ENCODE data around the gene HOXA5.
A peak's percentile ranks its signal among the peaks of the same experiment; 100 is the strongest.

Gene HOXA5

GRCh38 chr7:27101171-27101956, 42.1 kb downstream of the HOXA5 start:
- peak overlapping the region; percentile 95 for H3K27ac ChIP-seq (ENCODE audit: low read length)
- H3K4me1 ChIP-seq (ENCODE audit: control insufficient read depth in 1 of 2, insufficient read depth in 2 of 2, low read length in 2 of 2) = peaks cover 0 to 11% of the 10 kb centered on the region in 2 donors
- no peaks in the 10 kb centered on the region for H3K36me3 ChIP-seq (ENCODE audit: control insufficient read depth in 1 of 2, insufficient read depth in 2 of 2, low read length in 2 of 2)
- no peaks in the 10 kb centered on the region for H3K9me3 ChIP-seq (ENCODE audit: control insufficient read depth in 1 of 2, low read length in 2 of 2)
- H3K4me3 ChIP-seq (ENCODE audit: low read depth in 1 of 2, low read length in 2 of 2) = peak overlapping the region; percentile 79 to 90
- peaks cover 12% of the 10 kb centered on the region for H3K27me3 ChIP-seq (ENCODE audit: low read depth, low read length)

- H3K4me3 ChIP-seq (ENCODE audit: low read depth in 1 of 2, low read length in 2 of 2) = peak overlapping the region; percentile 79 to 90
- H3K36me3 ChIP-seq (ENCODE audit: control insufficient read depth in 1 of 2, insufficient read depth in 2 of 2, low read length in 2 of 2) = peaks cover 0 to 3% of the 10 kb centered on the region in 2 donors
- peaks cover 0 to 11% of the 10 kb centered on the region in 2 donors for H3K4me1 ChIP-seq (ENCODE audit: control insufficient read depth in 1 of 2, insufficient read depth in 2 of 2, low read length in 2 of 2)
- H3K27ac ChIP-seq (ENCODE audit: low read length) = peak overlapping the region; percentile 95
- H3K9me3 ChIP-seq (ENCODE audit: control insufficient read depth in 1 of 2, low read length in 2 of 2) = no peaks in the 10 kb centered on the region
- H3K27me3 ChIP-seq (ENCODE audit: low read depth, low read length) = peaks cover 12% of the 10 kb centered on the region
These were observed 42.7 kb downstream of the HOXA5 start for GRCh38 chr7:27100694-27101170.

DNA sequence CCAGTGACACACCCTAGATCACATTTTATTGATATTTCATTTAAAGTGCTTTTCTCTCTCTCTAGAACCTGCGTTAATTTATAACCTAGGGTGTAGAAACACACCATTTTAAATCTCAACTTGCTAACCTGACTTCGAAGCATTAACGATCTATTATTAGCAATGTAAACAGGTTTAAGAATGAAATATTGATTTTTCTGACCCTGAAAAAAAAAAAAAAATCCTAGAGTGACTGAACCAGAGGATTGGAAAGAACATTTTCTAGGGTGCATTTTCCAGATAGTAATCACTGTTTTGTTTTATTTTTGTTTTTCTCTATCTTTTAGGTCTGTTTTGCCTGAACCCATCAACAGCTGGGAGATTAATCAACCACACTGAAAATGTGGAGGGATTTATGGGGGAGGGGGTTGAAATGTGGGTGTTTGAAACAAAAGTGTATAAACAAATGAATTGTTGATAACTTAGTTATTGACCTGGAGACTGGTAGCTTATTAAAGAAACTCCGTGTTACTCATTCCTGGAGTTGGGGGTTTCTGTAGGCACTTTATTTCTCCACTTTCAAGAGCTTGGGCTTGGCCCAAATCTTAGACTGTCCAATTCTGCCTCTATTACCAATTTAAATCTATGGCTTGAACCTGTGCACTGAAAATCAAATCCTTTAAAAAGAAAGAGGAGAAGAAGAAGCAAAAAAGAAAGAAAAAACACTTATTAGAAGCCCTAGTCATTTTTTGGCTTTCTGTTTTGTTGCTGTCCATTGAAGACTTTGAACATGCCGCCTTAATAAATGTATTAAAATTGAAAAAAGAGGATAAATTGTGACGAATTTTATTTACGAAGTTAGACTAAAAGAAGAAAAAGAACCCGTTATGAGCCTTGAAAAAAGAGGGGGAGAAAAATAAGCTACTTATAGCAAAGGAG, 43.8 kb downstream of the HOXA5 start:
- Histone ChIP-seq H3K27ac (ENCODE audit: low read length) (peak overlapping the region; percentile 95), H3K4me3 (ENCODE audit: low read depth in 1 of 2, low read length in 2 of 2) (peak overlapping the region; percentile 79 to 90), H3K27me3 (ENCODE audit: low read depth, low read length) (peaks cover 12% of the 10 kb centered on the region), H3K36me3 (ENCODE audit: control insufficient read depth in 1 of 2, insufficient read depth in 2 of 2, low read length in 2 of 2) (peaks cover 0 to 3% of the 10 kb centered on the region in 2 donors), H3K9me3 (ENCODE audit: control insufficient read depth in 1 of 2, low read length in 2 of 2) (no peaks in the 10 kb centered on the region), H3K4me1 (ENCODE audit: control insufficient read depth in 1 of 2, insufficient read depth in 2 of 2, low read length in 2 of 2) (peaks cover 0 to 11% of the 10 kb centered on the region in 2 donors)

DNA sequence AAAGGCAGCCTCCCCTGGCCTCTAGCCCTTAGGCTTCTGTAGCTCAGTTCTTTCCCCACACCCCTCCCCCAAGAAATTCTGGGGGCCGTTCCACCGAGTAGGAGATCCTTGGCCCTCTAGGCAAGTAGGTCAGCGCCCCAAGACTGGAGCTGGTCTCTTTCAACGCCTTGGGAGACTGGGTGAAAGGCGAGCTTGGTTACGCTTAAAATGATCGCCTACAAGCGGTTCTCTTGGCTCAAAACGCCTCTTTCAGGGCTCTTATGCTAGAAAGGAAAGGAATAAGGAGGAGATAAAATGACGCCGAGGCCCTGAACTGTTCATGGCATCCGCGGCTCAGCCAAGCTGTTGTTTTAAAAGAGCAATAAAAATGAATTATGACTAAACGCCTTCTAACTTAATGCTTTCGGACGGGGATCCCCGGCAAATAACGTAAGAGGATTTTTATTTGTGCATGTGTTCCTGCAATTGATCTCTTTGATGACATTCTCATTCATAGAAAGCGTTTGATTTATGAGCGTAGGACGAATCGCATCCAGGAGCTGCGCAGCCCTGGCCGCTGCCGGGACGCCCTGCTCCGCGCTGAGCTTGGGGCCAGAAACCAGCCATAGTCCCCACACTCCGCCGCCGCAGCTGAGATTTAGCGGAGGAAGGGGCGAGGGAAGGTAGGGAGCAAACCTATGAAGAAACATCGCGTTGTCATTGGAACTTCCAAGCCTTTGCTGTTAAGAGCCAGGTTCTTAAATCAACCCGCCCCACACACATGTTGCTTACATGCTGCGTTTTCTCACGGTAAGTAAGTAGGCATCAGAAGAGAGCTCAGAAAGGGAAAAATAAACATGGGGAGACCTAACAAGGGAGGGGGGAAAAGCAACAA, 44.7 kb downstream of the HOXA5 start:
- Histone ChIP-seq H3K27ac (ENCODE audit: low read length) (peak overlapping the region; percentile 95), H3K36me3 (ENCODE audit: control insufficient read depth in 1 of 2, insufficient read depth in 2 of 2, low read length in 2 of 2) (peaks cover 0 to 3% of the 10 kb centered on the region in 2 donors), H3K4me3 (ENCODE audit: low read depth in 1 of 2, low read length in 2 of 2) (peak overlapping the region; percentile 78 to 90), H3K9me3 (ENCODE audit: control insufficient read depth in 1 of 2, low read length in 2 of 2) (no peaks in the 10 kb centered on the region), H3K27me3 (ENCODE audit: low read depth, low read length) (peaks cover 15% of the 10 kb centered on the region), H3K4me1 (ENCODE audit: control insufficient read depth in 1 of 2, insufficient read depth in 2 of 2, low read length in 2 of 2) (peaks cover 0 to 11% of the 10 kb centered on the region in 2 donors)

DNA sequence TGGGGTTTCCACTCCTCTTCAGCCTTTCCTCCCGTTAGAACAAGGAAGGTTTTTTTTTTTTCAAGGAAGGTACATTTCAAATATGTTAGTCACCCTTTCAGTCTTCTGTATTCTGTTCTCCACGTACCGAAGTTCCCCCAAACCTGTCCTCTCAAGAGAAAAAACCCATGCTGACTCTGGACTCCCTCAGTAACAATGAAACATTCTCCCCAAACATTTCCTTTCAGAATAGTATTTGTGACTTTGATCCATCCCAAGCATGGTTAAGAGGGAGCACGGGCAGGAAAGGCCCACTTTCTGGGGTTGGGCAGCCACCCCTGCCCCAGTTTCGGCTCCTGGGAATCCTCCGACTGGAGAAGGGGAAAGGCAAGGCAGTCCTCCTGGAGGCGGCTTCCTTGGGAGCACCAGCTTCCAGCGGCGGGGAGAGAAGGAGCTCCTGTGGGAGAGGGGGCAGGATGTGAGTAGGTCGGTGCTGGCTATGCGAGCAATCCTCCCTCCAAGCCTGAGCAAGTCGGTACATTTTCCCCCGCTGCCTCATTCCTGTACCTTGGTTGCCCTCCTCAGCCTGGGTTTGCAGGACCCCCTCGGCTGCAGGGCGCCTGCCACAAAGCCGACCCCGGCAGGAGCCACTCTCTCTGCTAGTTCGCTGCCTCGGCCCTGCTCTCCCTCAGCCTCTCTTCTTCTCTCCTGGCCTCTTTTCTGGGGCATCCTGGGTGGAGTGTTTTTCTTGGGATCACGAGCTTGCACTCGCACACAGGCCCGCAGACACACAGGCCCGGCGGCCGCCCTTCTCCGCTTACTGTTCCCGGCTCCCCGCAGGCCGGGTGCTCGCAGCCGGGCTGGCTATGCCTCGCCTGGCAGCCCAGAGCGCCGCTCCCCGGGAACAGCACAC, 45.5 kb downstream of the HOXA5 start:
- Histone ChIP-seq H3K36me3 (ENCODE audit: control insufficient read depth in 1 of 2, insufficient read depth in 2 of 2, low read length in 2 of 2) (peaks cover 0 to 3% of the 10 kb centered on the region in 2 donors), H3K4me1 (ENCODE audit: control insufficient read depth in 1 of 2, insufficient read depth in 2 of 2, low read length in 2 of 2) (peaks cover 0 to 11% of the 10 kb centered on the region in 2 donors), H3K27ac (ENCODE audit: low read length) (peak overlapping the region; percentile 95), H3K4me3 (ENCODE audit: low read depth in 1 of 2, low read length in 2 of 2) (peak overlapping the region; percentile 78 to 90), H3K27me3 (ENCODE audit: low read depth, low read length) (peaks cover 10% of the 10 kb centered on the region), H3K9me3 (ENCODE audit: control insufficient read depth in 1 of 2, low read length in 2 of 2) (no peaks in the 10 kb centered on the region)

DNA sequence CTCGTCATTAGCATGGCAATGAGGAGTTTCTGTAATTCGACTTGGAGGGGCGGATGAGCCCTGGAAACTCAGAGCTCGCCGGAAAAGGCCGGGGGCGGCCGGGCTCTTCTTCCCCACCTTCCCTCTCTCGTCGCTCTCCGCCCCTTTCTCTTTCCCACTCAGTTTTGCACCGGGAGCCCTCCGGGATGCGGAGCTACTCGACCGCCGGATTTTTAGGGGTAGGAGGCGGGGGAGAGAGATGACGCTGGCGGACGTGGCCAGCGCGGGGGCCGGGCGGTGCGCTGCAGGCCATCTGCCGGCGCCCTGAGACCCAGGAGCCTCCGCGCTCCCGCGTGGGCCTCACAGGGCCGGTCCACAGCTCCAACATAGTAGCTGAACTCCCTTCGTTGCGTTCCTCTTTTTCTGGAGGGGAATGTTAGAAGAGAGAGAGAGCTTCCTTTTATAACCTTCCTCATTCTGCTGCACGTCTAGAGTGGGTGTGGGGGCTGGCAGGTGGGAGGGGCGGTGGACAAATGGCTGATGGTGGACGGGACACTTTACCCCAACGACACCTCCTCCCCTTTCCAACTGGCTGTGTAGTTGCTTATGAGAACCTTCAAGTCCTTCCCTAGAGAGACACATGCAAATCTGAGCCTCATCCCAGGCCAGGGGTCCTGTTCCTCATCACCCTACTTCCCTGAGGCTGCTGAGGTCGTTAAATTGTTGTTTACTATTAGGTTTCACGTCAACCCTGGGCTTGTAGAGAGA, 46.5 kb downstream of the HOXA5 start:
- H3K9me3 ChIP-seq (ENCODE audit: control insufficient read depth in 1 of 2, low read length in 2 of 2) = no peaks in the 10 kb centered on the region
- H3K4me3 ChIP-seq (ENCODE audit: low read depth in 1 of 2, low read length in 2 of 2) = peak overlapping the region; percentile 78 to 90
- peaks cover 4% of the 10 kb centered on the region for H3K27me3 ChIP-seq (ENCODE audit: low read depth, low read length)
- H3K36me3 ChIP-seq (ENCODE audit: control insufficient read depth in 1 of 2, insufficient read depth in 2 of 2, low read length in 2 of 2) = peaks cover 0 to 3% of the 10 kb centered on the region in 2 donors
- H3K27ac ChIP-seq (ENCODE audit: low read length) = peak overlapping the region; percentile 95
- peaks cover 0 to 7% of the 10 kb centered on the region in 2 donors for H3K4me1 ChIP-seq (ENCODE audit: control insufficient read depth in 1 of 2, insufficient read depth in 2 of 2, low read length in 2 of 2)

DNA sequence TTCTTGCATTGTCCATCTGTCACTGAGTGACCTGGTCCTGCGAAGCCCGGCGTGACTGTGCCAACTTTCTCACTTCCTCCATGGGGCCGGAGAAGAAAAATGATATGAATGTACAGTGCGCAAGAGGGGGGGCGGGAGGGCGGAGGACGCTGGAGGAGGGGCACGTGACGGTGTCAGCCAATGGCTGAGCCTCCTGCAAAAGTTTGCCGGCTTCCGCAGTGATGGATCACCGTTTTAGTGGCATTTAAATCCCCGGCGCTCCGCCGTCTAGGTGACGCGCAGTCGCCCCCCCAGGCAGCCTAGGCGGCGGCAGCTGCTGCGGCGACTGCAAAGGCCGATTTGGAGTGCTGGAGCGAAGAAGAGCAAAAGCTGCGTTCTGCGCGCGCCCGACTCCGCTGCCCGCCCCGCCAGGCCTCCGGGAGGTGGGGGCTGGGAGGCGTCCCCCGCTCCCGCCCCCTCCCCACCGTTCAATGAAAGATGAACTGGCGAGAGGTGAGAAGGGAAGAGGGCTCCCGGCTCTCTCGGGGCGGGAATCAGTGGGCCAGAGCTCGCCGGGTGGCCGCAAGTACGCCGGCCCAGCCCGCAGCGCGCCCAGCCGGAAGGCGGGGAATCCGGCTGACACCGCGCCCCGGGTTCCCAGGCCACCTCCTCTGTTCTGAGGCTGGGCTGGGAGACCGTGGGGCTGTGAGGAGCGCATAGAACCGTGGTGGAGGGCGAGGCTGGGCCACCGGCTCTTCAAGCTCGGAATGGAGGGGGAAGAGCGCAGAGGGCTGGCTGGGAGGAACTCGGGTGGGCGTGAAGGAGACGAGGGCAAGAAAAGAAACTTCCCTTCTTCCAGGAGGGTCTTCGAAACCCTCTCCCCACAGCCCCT, 47.3 kb downstream of the HOXA5 start, which contains the start of gene HOXA1:
Gene HOXA1, minus strand, starts transcription at position 104 of the 871 bp plus-strand sequence. Its CDS starts 88 bp downstream, at position 16.
- peak within 1 kb of the TSS; percentile 95 for H3K27ac ChIP-seq (ENCODE audit: low read length)
- H3K4me1 ChIP-seq (ENCODE audit: control insufficient read depth in 1 of 2, insufficient read depth in 2 of 2, low read length in 2 of 2) = peaks cover 0 to 7% of the 10 kb centered on the region in 2 donors
- no peaks in the 10 kb centered on the region for H3K9me3 ChIP-seq (ENCODE audit: control insufficient read depth in 1 of 2, low read length in 2 of 2)
- H3K4me3 ChIP-seq (ENCODE audit: low read depth in 1 of 2, low read length in 2 of 2) = peak within 1 kb of the TSS; percentile 78 to 90
- H3K36me3 ChIP-seq (ENCODE audit: control insufficient read depth in 1 of 2, insufficient read depth in 2 of 2, low read length in 2 of 2) = peaks cover 0 to 3% of the 10 kb centered on the region in 2 donors
- peaks cover 4% of the 10 kb centered on the region for H3K27me3 ChIP-seq (ENCODE audit: low read depth, low read length)

DNA sequence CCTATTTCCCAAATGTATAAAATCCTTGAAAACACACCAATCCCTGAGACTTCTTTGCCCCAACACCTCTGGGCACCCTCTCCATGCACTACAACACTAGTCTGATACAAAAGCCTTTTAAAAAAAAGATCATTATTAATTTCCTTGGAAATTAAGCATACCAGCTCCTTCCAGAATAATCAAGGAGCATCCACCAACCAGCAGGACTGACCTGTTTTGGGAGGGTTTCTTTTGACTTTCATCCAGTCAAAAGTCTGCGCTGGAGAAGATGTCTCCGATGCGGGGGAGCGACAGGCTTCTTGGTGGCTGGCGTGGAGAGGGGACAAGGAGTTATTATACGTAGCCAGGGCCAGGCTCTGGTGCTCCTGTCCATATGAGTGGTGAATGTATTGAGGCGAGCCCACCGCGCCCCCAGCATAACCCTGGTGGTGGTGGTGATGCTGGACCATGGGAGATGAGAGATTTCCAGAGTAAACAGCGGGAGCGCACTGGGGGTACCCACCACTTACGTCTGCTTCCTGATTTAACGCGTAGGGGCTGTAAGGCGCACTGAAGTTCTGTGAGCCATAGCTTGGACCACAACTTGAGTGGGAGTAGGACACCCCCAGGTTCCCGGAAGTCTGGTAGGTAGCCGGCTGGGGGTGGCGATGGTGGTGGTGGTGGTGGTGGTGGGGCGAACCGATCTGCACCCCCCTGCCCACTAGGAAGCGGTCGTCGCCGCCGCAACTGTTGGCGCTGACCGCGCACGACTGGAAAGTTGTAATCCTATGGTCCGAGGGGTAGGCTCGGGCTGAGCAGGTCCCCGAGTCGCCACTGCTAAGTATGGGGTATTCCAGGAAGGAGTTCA, 48.2 kb downstream of the HOXA5 start:
- peaks cover 0 to 3% of the 10 kb centered on the region in 2 donors for H3K36me3 ChIP-seq (ENCODE audit: control insufficient read depth in 1 of 2, insufficient read depth in 2 of 2, low read length in 2 of 2)
- peaks cover 0 to 7% of the 10 kb centered on the region in 2 donors for H3K4me1 ChIP-seq (ENCODE audit: control insufficient read depth in 1 of 2, insufficient read depth in 2 of 2, low read length in 2 of 2)
- no peaks in the 10 kb centered on the region for H3K9me3 ChIP-seq (ENCODE audit: control insufficient read depth in 1 of 2, low read length in 2 of 2)
- no peak overlapping the region for H3K27ac ChIP-seq (ENCODE audit: low read length)
- peaks cover 4% of the 10 kb centered on the region for H3K27me3 ChIP-seq (ENCODE audit: low read depth, low read length)
- peak overlapping the region; percentile 78 to 90 for H3K4me3 ChIP-seq (ENCODE audit: low read depth in 1 of 2, low read length in 2 of 2)
